Cardiac muscle cell (in vitro differentiated cells and primary cell): Measurements from ENCODE around the gene MAP2. TPM values are rescaled to one million over a fixed set of nuclear protein-coding genes. Genes with fewer than 3 reads are reported as not detected.
"Not testable (repeated sequence)": the region's sequence is repeated elsewhere in the genome, so short reads cannot be mapped to it uniquely, and the experiment has no call there.

Experiments used
- DNase-seq, 2 donors: peaks; one replicate each; pipeline versions ENCODE4 v3.0.0 to v3.0.0-alpha.2; 2010 to 2017; ENCODE audit warnings: low read depth in 1 of 2, low spot score in 1 of 2
- H3K27ac ChIP-seq: fragments of 200-600 bp; sonication (generic); 2 replicates; pipeline ENCODE4 v1.5.1; 2016
- H3K27me3 ChIP-seq: fragments of 200-600 bp; sonication (generic); 2 replicates; pipeline ENCODE4 v1.6.0; 2016; ENCODE audit warnings: control low read depth
- H3K36me3 ChIP-seq: fragments of 200-600 bp; sonication (generic); 2 replicates; pipeline ENCODE4 v1.5.1; 2016; ENCODE audit warnings: control low read depth
- H3K4me1 ChIP-seq: fragments of 200-600 bp; sonication (generic); 2 replicates; pipeline ENCODE4 v1.8.1; 2017; ENCODE audit warnings: low read depth, mild to moderate bottlenecking, mixed run types
- H3K4me3 ChIP-seq: fragments of 200-600 bp; sonication (generic); 2 replicates; pipeline ENCODE4 v1.5.1; 2016; ENCODE audit warnings: mild to moderate bottlenecking
- H3K9me3 ChIP-seq: fragments of 200-600 bp; sonication (generic); 2 replicates; pipeline ENCODE4 v1.5.1; 2017; ENCODE audit warnings: low read depth, mild to moderate bottlenecking, control low read depth
- polyA plus RNA-seq: library from polyadenylated mRNA; unstranded; fragments of >200 nt; fragmentation: Nextera tagmentation; extraction: Ambion mirVana; gene quantifications from 2 replicates; pipeline ENCODE4 v1.2.1, GENCODE V29; 2016
- total RNA-seq: library from RNA; depleted of rRNA; stranded (reverse); fragments of >200 nt; gene quantifications from 2 replicates; pipeline ENCODE4 v1.2.3, GENCODE V29; 2016
- TF ChIP-seq, protein P1 (sequence below): IDR thresholded peaks from 2 replicates; pipeline ENCODE4 v1.5.1; 2012; ENCODE audit warnings: low read depth, mild to moderate bottlenecking, low read length

Gene MAP2
- total and polyA plus RNA-seq, 2 experiments from 2014 or later = 0.24 to 0.68 TPM

DNA sequence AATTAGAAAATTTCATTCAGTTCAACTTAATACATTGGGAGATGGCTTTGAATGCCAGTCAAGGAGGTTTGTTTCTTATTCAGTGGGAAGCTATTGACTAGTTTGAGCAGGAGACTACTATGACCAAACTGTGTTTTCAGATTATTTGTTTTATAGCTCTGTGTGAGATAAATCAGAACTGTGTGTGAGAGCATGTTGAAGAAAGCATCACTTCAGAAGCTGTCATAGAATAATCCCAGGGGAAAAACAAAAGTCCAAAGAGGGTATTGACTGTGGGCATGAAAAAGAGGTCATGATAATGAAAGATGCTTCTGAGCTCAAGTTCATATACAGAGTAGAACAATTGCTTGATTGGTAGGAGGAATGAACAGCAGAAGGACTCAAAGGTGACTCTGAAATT is 160.6 kb downstream of the MAP2 start:
- no peaks in the 10 kb centered on the region for H3K4me1 ChIP-seq
- no peak overlapping the region for H3K4me3 ChIP-seq
- no peaks in the 10 kb centered on the region for H3K27me3 ChIP-seq
- TF ChIP-seq, protein P1, sequence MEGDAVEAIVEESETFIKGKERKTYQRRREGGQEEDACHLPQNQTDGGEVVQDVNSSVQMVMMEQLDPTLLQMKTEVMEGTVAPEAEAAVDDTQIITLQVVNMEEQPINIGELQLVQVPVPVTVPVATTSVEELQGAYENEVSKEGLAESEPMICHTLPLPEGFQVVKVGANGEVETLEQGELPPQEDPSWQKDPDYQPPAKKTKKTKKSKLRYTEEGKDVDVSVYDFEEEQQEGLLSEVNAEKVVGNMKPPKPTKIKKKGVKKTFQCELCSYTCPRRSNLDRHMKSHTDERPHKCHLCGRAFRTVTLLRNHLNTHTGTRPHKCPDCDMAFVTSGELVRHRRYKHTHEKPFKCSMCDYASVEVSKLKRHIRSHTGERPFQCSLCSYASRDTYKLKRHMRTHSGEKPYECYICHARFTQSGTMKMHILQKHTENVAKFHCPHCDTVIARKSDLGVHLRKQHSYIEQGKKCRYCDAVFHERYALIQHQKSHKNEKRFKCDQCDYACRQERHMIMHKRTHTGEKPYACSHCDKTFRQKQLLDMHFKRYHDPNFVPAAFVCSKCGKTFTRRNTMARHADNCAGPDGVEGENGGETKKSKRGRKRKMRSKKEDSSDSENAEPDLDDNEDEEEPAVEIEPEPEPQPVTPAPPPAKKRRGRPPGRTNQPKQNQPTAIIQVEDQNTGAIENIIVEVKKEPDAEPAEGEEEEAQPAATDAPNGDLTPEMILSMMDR = no peak
- no peaks in the 10 kb centered on the region for H3K9me3 ChIP-seq
- no peak for DNase-seq
- no peaks in the 10 kb centered on the region for H3K36me3 ChIP-seq
- H3K27ac ChIP-seq = no peak overlapping the region

DNA sequence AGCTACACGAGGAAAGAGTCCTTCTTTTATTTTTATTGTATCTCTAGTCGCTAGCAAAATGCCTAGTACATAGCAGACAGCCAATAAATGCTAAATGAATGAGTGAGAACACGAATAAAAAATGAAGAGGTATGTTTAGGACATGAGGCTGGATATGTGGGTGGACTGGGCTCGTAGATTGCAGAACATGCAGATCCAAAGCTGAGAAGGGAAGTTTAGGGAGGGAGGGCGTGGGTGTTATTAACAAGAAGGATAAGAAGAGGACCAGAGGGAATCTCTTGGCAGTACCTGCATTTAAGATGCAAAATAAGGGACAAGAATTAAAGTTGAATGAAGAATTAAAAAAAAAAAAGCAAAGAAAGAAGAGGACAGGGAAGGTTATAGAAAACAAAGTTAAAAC is 161.1 kb downstream of the MAP2 start:
- no peaks in the 10 kb centered on the region for H3K4me1 ChIP-seq
- no peak for DNase-seq
- TF ChIP-seq, protein P1 = no peak
- H3K36me3 ChIP-seq = no peaks in the 10 kb centered on the region
- no peak overlapping the region for H3K27ac ChIP-seq
- no peaks in the 10 kb centered on the region for H3K9me3 ChIP-seq
- H3K4me3 ChIP-seq = no peak overlapping the region
- H3K27me3 ChIP-seq = no peaks in the 10 kb centered on the region

DNA sequence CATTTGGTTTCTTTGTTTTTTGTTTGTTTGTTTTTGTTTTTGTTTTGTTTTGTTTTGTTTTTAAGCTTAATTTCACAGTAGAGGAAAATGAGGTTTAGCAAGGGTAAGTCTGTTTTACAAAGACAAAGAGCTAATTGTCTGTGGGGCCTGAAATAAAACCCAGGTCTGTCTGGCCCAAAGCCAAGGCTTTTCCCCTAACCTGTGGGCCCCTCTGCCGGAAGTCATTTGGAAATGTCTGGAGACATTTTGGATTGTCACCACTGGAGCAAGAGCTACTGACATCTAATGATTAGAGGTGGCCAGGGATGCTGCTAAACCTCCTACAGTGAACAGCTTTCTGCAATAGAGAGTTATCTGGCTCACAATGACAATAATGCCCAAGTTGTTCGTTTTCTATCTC is 167.2 kb downstream of the MAP2 start:
- Histone ChIP-seq H3K36me3 (no peaks in the 10 kb centered on the region), H3K4me3 (no peak overlapping the region), H3K27me3 (no peaks in the 10 kb centered on the region), H3K4me1 (no peaks in the 10 kb centered on the region), H3K9me3 (no peaks in the 10 kb centered on the region), H3K27ac (no peak overlapping the region)
- TF ChIP-seq, protein P1 = no peak
- DNase-seq = no peak

- H3K27ac ChIP-seq = no peak overlapping the region
- H3K9me3 ChIP-seq = no peaks in the 10 kb centered on the region
- no peaks in the 10 kb centered on the region for H3K27me3 ChIP-seq
- TF ChIP-seq, protein P1 = no peak
- H3K4me1 ChIP-seq = no peaks in the 10 kb centered on the region
- no peak for DNase-seq
- no peaks in the 10 kb centered on the region for H3K36me3 ChIP-seq
- no peak overlapping the region for H3K4me3 ChIP-seq
Measured at GRCh38 chr2:209592106-209592505, 168.3 kb downstream of the MAP2 start.

- Histone ChIP-seq H3K27ac (no peak overlapping the region), H3K4me3 (no peak overlapping the region), H3K27me3 (no peaks in the 10 kb centered on the region), H3K9me3 (no peaks in the 10 kb centered on the region), H3K36me3 (no peaks in the 10 kb centered on the region), H3K4me1 (no peaks in the 10 kb centered on the region)
- DNase-seq = no peak
- TF ChIP-seq, protein P1 = no peak
Measured at GRCh38 chr2:209593930-209594329, 170.1 kb downstream of the MAP2 start.

- Histone ChIP-seq H3K36me3 (no peaks in the 10 kb centered on the region), H3K4me3 (no peak overlapping the region), H3K27ac (no peak overlapping the region), H3K9me3 (no peaks in the 10 kb centered on the region), H3K27me3 (no peaks in the 10 kb centered on the region), H3K4me1 (peaks cover 12% of the 10 kb centered on the region)
- TF ChIP-seq, protein P1 = no peak
- DNase-seq = no peak
Measured at GRCh38 chr2:209596262-209596661, 172.4 kb downstream of the MAP2 start.

GRCh38 chr2:209598227-209598626 is 174.4 kb downstream of the MAP2 start:
- not testable (repeated sequence) for H3K27me3 ChIP-seq, H3K9me3 ChIP-seq, DNase-seq, H3K36me3 ChIP-seq, H3K4me3 ChIP-seq, H3K27ac ChIP-seq
- peaks cover 20% of the 10 kb centered on the region for H3K4me1 ChIP-seq
